GM11168 (cell line): ENCODE results near the gene IDH3B.

Experiments
- in situ Hi-C: fragments of 300-500 bp; cut with MboI; formaldehyde crosslinking; loops from one replicate; pipeline ENCODE4 v1.12.0; 2022; ENCODE audit warnings: low sequenced_read_pairs; ENCODE audit not compliant: unreplicated experiment

IDH3B gene

DNA sequence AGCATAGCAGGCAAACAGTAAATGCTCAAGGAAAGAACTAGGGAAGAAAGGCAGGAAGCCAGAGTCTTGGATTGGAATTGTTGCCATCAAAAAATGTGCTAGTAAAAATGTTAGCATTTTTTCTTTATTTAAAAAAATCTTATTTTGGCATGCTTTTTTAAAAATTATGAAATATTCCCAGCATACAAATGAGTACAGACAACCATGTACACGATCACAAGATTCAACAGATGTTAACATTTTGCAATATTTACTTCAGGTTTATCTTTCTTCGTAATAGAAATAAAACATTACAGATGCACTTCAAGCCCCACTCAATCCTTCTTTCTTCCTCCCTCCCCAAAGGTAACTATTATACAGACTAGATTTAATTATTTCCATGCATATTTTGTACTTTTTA, 39.0 kb downstream of the IDH3B start:
- in situ Hi-C loops = no loop called here

DNA sequence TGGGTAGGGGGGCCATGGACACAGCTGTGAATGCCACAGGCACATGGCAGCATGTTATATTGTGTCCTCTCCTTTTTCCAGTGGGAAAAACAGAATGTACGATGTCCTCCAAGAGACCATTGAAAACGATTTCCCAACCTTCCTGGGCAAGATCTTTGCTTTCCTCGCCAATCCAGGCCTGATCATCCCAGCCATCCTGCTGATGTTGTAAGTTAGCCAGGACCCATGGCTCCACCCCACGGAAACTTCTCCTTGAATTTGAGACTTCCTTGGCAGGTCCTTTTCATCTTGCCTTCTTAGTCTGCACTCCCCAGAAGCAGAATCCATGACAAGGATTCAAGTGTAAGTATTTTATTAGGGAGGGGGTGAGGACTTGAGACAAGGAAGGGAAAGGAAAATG, 39.8 kb downstream of the IDH3B start:
- in situ Hi-C loops = no loop called here

DNA sequence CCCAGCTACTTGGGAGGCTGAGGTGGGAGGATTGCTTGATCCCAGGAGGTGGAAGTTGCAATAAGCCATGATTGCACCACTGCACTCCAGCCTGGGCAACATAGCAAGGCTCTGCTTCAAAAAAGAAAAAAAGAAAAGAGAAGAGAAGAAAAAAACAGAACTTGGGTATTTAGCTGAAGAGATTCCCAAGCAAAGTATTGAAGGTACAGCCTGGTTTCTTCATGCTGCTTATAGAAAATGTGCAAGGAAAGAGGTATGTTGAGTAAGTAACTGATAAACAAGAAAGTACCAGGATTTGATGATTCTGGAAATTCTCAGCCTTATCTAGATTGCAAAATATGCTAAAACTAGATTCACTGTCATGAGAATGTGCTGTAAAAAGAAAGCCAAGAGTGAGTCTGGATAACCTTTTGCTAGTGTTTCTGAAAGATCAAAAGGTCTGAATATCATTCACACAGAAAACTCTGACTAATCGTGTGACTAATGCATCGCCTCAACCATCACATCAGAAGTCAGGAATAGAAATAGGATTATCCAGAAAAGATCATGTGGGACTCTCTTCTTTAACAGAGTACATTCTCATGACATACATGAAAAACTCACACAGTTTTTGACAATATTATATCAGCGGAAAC, 43.9 kb downstream of the IDH3B start:
- in situ Hi-C loops = no loop called here

DNA sequence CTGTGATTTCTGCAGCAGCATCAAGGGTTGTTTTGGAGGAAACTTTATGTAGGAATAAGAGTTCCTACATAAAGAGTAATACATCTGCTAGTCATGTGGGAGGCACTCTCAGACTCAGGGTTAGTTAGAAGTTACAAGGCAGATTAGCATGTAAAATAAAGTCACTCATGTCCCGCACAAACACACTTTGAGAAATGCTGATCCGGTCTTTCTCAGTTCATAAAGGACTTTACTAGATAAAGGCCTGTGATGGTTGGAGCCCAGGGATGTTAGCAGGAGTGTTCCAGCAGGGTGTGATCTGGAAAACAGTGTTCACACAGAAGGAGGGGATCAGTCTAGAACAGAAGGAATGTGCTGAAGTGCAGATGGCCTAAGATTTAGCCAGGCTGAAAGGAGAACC, 44.7 kb downstream of the IDH3B start:
- in situ Hi-C loops = no loop called here

DNA sequence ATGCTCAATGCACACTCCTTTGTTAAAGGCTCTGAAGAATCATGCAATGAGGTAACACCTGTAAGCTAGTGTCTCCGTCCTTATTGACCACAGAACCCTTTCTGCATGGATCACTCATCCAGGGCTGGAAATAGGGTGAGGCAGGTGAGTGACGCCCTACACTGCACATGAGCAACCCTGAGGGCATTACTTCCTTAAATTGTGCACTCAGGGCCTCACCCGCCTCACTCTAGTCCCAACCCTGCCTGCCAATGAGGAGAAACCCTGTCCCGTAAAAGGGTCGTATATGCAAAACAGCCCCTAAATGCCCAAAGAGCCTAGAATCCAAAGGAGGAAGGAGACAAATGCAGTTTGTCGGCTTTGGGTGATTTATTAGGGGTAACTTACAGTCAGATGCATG, 45.2 kb downstream of the IDH3B start:
- in situ Hi-C loops = no loop called here

DNA sequence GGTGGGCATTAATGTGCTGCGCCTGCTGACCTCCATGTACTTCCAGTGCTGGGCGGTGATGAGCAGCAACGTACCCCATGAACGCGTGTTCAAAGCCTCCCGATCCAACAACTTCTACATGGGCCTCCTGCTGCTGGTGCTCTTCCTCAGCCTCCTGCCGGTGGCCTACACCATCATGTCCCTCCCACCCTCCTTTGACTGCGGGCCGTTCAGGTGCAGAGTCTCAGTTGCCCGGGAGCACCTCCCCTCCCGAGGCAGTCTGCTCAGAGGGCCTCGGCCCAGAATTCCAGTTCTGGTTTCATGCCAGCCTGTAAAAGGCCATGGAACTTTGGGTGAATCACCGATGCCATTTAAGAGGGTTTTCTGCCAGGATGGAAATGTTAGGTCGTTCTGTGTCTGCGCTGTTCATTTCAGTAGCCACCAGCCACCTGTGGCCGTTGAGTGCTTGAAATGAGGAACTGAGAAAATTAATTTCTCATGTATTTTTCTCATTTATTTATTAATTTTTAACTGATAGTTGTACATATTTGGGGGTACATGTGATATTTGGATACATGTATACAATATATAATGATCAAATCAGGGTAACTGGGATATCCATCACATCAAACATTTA, 46.8 kb downstream of the IDH3B start:
- in situ Hi-C loops = no loop called here

DNA sequence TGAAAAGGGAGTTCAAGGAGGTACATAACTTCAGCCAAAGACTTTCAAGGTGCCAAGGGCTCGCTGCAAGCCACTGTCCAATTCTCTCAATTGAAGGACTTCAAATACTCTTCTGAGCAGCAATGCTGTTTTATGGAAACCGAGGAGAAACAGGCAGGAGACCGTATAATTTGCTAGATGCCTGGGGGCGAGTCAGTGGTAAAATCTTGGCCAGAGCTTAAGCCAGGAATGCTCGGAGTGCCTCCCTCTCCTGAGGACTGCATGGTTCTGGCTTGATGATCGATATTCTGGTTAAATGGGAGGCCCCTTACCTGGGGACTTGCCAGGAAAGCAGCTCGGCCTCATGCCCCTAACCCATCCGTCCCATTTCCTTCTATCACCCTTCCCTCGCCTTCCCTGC, 47.4 kb downstream of the IDH3B start:
- in situ Hi-C loops = no loop called here

DNA sequence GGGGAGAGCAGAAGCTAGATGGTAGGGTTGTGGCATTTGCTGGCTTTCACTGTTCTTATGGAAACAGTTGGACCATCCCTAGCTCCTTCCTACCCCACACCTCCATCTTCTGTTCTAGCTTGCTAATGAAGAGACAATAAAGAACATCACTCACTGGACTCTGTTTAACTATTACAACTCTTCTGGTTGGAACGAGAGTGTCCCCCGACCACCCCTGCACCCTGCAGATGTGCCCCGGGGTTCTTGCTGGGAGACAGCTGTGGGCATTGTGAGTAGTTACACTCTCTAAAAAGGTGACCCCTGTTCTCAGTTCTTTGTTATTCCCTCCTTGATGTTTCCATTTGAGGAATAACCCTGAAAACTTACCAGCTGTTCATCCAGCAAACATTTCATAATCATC, 51.9 kb downstream of the IDH3B start:
- in situ Hi-C loops = no loop called here

DNA sequence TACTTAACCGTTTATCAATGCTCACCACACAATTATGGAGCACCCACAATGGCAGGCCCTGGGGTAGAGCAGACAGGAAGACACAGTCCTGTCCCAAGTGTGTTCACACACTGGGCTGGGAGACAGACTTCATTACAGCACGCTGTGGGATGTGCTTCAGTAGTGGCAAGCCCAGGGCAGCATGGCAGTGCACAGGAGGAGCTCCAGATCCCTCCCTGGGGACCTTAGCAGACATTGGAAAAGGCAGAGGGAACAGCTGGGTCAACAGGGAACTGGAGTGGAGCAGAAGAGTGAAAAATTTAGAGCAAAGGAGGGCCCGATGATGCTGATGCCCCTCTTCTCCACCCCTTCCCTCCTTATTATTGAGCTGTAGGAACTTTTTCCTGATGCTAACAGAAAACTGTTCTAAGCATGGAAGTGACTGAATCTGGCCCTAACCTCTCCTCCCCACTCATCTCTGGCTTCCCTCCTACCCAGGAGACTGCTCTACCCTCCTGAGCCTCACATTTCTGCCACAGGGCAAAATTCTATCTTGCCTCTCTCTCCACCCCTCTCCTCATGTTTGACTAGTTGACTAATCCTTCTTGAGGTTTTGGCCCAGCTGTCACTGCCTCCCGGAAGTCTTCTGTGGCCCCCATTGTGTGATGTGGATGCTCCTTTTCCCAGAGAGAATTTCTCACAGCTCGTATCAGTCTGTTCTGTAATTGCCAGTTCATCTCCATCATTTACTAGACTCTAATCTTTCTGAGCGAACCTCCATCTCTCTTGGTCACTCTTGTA, 52.9 kb downstream of the IDH3B start:
- in situ Hi-C loops = no loop called here

DNA sequence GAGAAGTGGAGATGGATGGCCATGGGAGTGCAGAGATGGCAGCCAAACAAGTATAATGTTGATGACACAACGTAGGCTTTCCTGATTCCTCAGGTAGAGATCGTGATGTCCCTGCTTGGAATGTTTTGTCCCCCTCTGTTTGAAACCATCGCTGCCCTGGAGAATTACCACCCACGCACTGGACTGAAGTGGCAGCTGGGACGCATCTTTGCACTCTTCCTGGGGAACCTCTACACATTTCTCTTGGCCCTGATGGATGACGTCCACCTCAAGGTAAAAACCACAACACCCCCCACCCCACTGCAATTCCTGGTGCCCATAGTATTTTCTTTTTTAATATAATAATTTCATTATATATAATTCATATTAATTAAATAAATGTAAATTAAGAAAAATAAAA, 53.7 kb downstream of the IDH3B start:
- in situ Hi-C loops = no loop called here
